HepG2 (cell line): ENCODE results near the gene TARP.

Experiments
- CBX1 ChIP-seq: IDR thresholded peaks from one replicate; pipeline ENCODE4 v1.6.1; 2016; ENCODE audit warnings: antibody characterized with exemption, low read depth
- KLF6 ChIP-seq: IDR thresholded peaks from 2 replicates; pipeline ENCODE4 v1.8.0; 2016; ENCODE audit warnings: missing biosample characterization, missing genetic modification reagents
- ZNF790 ChIP-seq: sonication (generic); formaldehyde crosslinking; IDR thresholded peaks from 2 replicates; pipeline ENCODE4 v1.8.0; 2022; ENCODE audit warnings: missing genetic modification reagents, mild to moderate bottlenecking, borderline replicate concordance
- TF ChIP-seq, protein P1 (sequence below), 2 experiments: fragments of 450-650 bp in 1 of 2; sonication (generic) in 1 of 2; formaldehyde crosslinking in 1 of 2; IDR thresholded peaks; 2 replicates each; pipeline versions ENCODE4 v1.6.1 to v1.8.0; 2016 to 2022; ENCODE audit warnings: antibody characterized with exemption in 1 of 2, mild to moderate bottlenecking in 1 of 2, missing genetic modification reagents in 1 of 2
- TF ChIP-seq, protein P2 (sequence below): sonication (generic); formaldehyde crosslinking; IDR thresholded peaks from 2 replicates; pipeline ENCODE4 v1.8.0; 2023; ENCODE audit warnings: mild to moderate bottlenecking, missing genetic modification reagents
- TF ChIP-seq, protein P3 (sequence below): sonication (generic); formaldehyde crosslinking; IDR thresholded peaks from 2 replicates; pipeline ENCODE4 v1.8.1; 2023; ENCODE audit warnings: mild to moderate bottlenecking, moderate library complexity, missing genetic modification reagents

TARP gene

DNA sequence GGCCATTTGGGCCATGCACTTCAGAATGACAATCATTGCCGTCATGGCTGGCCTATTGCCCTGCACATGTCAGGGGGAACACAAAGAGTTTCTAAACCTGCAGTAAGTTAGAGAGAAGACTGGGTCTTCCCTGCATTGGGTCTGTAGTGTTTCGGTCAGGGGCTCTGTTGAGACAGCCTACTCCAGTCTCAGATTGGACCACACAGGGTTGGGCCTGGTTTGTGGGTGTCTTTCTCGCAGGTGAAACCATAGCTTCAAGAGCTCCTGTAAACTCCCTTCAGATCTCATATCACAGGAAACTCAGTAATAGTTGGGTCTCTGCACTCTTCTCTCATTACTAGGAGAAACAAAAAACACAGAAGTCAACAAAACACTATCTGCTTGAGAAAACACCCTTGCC, 7.3 kb upstream of the TARP start (continued):
- TF ChIP-seq, protein P1, sequence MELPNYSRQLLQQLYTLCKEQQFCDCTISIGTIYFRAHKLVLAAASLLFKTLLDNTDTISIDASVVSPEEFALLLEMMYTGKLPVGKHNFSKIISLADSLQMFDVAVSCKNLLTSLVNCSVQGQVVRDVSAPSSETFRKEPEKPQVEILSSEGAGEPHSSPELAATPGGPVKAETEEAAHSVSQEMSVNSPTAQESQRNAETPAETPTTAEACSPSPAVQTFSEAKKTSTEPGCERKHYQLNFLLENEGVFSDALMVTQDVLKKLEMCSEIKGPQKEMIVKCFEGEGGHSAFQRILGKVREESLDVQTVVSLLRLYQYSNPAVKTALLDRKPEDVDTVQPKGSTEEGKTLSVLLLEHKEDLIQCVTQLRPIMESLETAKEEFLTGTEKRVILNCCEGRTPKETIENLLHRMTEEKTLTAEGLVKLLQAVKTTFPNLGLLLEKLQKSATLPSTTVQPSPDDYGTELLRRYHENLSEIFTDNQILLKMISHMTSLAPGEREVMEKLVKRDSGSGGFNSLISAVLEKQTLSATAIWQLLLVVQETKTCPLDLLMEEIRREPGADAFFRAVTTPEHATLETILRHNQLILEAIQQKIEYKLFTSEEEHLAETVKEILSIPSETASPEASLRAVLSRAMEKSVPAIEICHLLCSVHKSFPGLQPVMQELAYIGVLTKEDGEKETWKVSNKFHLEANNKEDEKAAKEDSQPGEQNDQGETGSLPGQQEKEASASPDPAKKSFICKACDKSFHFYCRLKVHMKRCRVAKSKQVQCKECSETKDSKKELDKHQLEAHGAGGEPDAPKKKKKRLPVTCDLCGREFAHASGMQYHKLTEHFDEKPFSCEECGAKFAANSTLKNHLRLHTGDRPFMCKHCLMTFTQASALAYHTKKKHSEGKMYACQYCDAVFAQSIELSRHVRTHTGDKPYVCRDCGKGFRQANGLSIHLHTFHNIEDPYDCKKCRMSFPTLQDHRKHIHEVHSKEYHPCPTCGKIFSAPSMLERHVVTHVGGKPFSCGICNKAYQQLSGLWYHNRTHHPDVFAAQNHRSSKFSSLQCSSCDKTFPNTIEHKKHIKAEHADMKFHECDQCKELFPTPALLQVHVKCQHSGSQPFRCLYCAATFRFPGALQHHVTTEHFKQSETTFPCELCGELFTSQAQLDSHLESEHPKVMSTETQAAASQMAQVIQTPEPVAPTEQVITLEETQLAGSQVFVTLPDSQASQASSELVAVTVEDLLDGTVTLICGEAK (IDR thresholded peaks at IDR 0.05): no peak
- TF ChIP-seq, protein P1 (CRISPR knock-in tag; IDR thresholded peaks at IDR 0.05): no peak
- TF ChIP-seq, protein P2, sequence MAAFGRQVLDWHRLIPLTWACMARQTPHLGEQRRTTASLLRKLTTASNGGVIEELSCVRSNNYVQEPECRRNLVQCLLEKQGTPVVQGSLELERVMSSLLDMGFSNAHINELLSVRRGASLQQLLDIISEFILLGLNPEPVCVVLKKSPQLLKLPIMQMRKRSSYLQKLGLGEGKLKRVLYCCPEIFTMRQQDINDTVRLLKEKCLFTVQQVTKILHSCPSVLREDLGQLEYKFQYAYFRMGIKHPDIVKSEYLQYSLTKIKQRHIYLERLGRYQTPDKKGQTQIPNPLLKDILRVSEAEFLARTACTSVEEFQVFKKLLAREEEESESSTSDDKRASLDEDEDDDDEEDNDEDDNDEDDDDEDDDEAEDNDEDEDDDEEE (CRISPR knock-in tag): no peak
- no peak for TF ChIP-seq KLF6
- no peak for TF ChIP-seq CBX1
- TF ChIP-seq, protein P3, sequence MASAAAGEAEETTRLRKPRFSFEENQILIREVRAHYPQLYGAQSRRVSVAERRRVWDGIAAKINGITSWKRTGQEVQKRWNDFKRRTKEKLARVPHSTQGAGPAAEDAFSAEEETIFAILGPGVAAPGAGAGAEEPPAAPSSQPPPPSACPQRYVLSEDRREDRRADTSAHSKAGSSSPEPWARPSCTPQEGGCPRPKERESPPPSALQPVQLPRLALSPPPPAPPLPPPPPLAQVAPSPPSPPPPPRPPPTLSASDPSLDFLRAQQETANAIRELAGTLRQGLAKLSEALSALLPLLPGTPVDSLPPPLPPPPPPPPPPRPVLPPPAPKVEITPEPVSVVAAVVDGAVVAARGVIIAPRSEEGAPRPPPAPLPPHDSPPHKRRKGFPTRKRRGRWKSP: no peak
- TF ChIP-seq ZNF790 (CRISPR knock-in tag): no peak
